Ramos (cell line): ENCODE measurements around the gene ICA1.

Experiments
- in situ Hi-C: fragments of 300-500 bp; cut with MboI; formaldehyde crosslinking; loops from one replicate; pipeline ENCODE4 v1.14.3; 2022; ENCODE audit warnings: low sequenced_read_pairs; ENCODE audit not compliant: unreplicated experiment

ICA1 gene

DNA sequence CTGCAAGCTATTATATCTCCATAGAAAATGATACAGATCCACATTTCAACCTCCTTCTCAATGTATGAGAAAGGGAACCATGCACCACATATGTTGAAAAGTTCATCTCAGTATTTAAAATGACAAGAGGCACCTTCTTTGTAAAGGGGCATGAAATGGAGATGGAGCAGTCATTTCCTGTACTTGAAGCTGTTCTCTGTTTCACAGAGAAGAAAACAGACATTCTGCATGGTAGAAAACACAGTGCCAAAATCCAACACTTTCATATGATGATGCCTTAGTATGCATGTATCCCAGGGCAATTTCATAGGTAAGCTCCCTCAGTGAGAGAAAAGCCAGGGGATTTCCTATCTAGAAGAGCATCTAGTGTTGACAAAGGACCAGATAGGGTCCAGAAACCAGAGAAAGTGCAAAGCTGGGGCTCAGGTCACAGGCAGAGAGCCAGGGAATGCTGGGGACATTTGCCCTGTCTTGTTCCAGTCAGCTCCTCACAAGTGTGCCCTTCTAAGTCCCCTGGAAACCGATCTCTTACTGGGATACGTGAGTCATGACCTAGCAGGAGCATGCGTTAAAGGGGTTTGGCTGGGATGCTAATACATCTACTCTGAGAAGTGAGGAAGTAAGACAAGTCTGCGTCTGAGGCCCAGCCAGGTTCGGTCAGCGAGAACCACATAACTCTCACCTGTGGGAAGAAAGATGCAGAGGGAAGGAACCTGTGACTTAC is 118.7 kb downstream of the ICA1 start:
- in situ Hi-C loops: no loop called here

GRCh38 chr7:8142477-8142876 is 119.5 kb downstream of the ICA1 start:
- in situ Hi-C loops: no loop called here

DNA sequence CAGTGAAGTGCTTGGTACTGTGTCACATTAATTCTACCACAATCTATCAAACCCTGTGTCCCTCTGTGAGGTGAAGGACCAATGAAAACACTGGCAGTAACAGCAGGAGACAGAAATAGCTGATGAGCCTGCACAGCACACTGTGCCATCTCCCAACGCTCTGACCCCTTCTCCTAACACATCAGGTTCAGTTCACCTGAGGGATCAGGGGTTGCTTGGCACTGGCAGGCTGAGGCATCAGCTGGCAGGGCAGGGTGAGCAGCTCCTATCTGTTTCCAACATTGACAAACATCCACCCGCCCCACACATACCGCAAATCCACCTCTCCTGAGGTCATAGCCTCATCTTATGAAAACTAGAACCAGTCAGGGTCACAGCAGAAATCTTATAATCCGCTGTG is 120.9 kb downstream of the ICA1 start:
- in situ Hi-C loops: no loop called here

DNA sequence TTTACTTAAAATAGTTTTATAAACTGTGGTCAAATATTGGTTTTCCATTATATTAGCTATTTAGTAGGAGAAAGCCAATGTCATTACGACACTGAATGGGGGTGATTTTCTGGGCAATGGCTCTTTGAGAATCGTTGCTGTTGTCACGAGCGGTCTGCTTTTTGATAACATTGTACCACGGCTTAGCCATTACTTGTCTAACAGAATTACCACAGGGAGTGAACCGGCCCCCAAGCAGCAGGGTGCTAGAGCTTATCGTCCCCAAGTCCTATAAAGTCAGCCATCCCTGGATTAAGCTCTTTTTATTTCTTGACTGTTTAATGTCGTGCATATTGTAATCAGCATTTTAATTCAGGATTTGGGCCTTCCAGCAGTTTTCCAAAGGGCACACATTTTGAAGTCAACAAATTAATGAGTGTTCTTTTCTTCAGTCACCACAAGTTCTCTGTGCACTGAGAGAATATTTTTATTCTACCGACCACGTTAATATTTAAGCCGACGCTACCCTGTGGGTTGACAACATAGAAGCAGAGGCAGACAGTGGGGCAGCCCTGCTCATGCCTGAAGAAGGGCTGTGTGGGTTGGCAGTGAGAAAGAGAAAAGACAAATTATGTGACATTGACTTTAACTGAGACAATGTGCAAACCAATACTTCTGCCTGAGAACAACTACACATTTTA is 125.8 kb downstream of the ICA1 start:
- in situ Hi-C loops: no loop called here

GRCh38 chr7:8135417-8135816 is 126.5 kb downstream of the ICA1 start:
- in situ Hi-C loops: no loop called here

DNA sequence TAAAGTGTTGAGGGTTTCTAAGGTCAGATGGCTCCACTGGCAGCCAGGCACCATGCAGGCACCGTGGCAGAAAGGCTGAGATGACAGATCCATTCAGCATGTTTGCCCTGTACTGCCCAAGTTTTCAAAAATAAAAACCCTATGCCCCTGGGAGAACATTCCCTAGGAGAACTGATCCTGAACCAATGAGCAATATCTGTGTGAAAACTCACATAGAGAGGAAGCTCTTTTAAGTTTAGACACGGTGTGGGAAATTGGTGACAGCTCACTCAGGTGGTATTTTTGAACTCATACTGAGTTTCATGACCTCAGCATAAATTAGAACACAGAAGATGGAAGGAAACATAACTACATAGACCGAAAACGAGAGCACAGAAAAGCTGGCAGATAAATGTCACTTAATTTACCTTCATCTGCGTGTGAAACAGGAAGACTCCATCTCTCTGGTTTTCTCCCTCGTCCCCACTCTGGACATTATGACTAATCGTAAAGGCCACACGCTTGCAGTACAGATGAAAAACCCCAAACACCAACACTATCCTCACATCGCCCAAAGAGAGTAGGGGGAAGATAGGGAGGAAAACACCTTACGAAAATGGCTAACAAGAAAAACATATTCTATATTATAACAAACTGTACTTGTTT is 127.8 kb downstream of the ICA1 start:
- in situ Hi-C loops: no loop called here

- in situ Hi-C loops: no loop called here
Measured at GRCh38 chr7:8133188-8133848, 128.6 kb downstream of the ICA1 start.

DNA sequence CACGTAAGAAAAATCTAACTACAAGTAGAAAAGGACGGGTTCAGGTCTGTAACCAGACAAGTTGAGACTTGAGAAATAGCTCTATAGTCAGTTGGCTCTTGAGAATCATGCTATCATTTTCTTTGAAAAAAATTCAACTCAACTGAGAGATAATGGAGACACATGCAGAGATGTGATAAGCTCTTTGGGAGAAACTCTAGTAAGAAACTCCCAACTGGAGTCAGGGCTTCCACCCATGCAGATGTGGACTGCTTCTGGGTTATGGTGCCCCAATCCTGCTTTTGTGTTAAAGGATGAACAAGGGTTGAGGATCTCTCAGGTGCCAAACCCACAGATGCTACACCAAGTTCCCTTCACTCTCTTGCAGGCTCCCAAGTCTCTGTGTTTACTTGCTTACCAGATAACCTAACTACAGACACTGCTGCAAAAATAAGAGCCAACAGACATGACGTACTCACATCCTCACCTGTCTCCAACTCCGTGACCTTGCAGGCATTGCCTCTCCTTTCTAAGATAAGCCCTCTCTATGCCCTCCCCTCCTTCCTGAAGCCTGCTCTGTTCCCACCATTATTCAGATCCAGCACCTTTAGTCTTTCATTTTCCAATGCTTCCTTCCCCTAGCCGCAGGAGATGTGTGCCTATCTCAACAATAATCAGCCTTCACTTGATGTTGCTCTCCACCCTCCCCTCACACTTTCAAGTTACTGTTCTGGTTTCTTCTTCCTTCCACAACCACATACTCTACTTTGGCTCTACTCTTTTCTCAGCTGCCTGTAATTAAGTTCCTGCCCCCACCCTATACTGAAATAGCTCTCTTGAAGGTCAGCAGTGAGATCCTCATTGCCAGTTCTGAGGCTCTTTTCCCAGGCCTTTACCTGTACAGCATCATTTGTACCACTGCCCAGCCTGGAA is 130.0 kb downstream of the ICA1 start:
- in situ Hi-C loops: no loop called here

DNA sequence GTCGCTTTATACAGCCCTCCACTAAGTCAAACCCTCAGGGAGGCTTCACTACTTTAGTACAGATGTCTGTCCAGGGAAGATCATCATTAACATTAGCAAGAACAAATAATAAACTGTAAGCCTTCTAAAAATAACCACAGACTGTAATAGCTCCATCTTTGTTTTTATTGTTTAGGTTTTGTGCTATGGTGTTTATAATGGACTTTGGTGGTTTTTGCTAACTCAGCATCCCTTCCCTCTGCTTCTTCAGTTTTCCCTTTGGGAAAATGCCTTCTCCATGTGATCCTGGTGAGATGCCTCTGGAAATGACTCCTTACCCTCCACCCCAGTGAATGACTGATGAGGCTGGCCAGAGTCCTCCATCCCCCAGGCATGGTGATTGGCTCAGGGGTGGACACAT is 131.3 kb downstream of the ICA1 start:
- in situ Hi-C loops: no loop called here

DNA sequence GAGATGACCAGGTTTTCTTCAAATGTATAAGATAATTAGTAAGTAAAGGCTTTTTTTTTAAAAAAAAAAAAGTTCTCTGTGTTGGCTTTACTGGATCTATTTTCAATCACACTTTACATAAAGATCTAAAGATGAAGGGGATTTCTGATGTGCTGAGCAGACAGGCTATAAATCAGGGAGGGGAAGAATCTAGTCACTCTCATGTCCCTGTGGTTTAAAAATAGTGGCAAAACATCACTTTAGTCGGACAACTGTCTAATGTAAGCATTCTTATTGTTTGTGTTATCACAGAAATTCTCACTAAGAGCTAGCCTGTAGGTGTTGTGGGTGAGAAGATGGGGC is 132.7 kb downstream of the ICA1 start:
- in situ Hi-C loops: no loop called here

DNA sequence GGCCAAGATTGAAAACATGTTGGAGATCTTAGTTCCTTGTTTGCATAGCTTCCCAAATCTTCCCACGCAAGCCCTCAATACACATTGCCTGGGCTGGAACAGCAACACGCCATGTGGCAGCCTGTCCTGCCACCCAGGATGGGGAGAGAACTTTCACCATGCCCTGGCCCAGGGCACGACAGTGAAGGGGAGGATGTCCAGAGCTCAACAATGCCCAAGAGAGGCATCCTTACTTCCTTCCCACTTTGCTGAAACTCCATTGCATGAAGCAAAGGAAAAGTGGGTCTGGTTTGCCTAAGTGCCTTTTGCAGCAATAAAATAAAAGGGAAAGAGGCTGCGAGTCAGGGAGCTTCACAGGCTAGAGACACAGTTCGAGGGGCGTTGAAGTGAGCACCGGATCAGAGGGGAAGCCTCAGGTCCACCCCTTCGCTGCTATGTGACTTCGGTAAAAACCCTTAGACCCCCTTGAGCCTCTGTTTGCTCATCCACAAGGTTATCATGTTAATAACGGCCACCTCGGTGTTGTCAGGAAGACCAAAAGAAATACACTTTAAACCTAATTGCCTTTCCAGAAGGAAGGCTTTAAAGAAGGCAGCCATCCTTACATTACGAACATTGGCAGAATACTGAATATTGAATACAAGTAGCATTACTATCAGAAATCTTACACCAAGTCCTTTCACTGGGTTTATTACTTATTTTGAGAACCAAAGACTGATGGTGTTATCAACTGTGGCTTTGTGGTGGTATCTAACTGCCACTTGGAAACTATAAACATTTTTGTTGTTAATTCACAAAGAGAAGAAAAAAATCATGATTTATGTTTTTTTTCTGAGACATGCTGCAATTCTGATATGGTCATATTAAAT is 133.3 kb downstream of the ICA1 start:
- in situ Hi-C loops: no loop called here

DNA sequence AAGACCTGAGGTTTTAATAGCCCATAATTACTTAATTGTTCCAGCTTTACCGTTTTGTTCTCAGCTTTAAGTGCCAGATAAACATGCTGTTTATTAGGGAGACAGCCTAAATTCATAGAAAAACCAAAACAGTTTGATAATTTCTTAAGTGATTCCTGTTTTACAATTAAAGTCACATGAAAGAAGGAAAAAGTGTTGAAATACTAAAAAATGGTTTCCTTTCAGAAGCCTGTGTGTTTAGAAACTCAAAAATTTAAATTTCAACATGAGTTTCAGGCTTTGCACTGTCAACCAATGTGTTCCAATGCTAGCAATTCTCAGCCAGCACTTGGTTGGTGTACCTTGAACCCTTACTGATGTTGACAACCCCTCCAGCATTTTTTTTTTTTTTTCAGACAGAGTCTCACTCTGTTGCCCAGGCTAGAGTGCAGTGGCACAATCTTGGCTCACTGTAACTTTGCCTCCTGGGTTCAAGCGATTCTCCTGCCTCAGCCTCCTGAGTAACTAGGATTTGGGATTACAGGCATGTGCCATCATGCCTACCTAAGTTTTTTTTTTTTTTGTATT is 135.3 kb downstream of the ICA1 start:
- in situ Hi-C loops: no loop called here

- in situ Hi-C loops: no loop called here
Measured at GRCh38 chr7:8125680-8126444, 136.1 kb downstream of the ICA1 start.

GRCh38 chr7:8121243-8121642 is 140.7 kb downstream of the ICA1 start:
- in situ Hi-C loops: no loop called here

DNA sequence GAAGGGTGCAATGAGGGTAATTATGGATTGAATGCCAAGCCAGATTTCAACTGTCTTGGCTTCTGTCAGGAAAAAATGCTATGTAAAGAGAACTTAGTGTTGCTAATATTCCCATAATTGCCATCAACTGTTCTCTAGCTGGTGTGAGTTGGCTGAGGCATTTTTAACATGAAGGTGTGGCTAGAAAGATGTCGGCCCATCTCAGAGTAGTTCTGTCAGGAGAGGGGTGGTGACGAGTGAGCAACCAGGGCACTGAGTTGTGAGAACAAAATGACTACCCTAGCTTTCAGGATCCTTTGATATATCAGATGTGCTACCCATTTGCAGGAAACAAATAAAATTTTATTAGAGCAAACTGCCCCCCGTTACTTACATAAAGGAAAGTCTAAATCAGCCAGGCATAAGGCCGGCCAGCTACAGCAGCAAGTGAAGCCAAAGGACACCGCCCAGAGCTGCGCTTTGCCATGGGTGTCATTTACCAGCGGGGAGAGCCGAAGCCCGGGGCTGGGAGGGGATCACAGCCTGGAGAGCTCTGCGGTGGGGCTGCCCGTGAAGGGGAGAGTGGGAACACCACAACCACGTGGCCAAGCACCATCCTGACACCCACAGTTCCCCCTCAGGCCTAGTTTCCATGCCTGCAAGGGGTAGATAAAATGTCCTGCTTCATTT is 141.4 kb downstream of the ICA1 start:
- in situ Hi-C loops: no loop called here

DNA sequence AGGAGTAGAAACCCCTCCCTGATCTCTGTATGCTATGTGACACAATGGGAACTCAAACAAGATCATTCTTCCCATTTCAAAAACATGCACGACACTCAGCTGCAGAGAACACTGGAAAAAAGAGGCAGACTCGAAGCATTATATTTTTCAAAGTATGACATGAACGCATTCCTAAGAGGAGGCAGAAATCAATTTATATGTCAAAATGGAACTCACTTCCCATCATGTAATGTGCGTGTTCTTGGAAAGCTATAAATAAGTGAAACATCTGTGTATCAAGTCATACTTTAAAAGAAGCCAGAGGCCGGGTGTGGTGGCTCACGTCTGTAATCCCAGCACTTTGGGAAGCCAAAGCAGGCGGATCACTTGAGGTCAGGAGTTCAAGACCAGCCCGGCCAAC is 142.7 kb downstream of the ICA1 start:
- in situ Hi-C loops: no loop called here

DNA sequence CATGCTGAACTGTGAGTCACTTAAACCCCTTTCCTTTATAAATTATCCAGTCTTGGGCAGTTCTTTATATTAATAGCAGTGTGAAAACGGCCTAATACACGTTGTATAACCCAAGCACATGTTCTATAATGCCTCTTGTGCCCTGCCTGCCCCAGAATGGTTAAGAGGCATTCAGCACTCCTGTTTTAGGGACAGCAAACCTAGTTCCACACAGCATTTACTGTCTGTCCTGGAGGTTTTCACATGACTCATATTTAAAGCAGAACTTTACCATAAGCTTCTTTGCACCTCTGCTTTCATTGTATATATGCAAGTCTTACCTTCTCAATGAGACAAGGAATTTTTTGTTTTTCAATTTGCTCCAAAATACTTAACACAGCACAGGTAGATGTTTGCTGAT is 144.8 kb downstream of the ICA1 start:
- in situ Hi-C loops: no loop called here
